ENCODE measurements around the gene LRRC36.

DNA sequence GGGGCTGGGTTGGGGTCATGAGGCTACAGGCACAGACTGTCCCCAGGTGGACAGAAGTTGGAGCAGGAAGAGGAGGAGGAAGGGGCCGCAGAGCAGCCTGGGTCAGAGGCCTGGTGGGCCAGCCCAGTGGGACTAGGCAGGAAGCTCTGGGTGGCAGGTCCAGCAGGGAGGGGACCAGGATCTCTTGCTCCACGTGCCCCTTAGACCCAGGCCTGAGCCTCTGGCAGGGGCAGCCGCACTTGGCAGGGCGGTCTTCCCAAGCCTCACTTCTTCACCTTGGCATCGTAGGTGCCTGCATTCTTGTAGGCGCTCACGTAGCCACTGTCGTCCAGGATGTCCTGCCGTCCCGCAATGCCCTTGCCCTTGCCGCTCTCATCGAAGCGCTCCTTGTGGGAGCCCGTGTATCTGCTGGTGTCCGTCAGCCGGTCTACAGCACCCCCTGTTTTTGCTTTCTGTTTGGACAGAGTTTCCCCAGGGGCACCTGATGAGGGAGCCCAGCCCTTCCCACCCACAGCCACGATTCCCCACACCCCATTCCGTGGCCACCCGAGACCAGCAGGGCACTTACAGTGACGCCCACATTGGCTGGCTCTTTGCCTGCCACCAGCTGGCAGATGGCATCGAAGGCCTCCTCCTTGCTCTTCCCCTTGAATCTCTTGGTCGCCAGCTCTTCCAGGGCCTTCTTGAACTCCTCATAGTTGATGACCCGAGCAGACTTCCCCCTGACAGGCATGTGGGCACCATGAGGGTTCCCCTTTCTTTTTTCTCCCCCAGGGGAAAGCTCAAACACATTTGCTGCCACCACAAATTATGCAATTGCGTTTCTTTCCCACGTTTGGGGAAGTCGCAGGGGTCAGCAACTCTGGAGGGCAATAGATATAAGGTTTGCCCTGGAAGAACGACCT, 63.5 kb downstream of the LRRC36 start:
- TF ChIP-seq, protein P1, sequence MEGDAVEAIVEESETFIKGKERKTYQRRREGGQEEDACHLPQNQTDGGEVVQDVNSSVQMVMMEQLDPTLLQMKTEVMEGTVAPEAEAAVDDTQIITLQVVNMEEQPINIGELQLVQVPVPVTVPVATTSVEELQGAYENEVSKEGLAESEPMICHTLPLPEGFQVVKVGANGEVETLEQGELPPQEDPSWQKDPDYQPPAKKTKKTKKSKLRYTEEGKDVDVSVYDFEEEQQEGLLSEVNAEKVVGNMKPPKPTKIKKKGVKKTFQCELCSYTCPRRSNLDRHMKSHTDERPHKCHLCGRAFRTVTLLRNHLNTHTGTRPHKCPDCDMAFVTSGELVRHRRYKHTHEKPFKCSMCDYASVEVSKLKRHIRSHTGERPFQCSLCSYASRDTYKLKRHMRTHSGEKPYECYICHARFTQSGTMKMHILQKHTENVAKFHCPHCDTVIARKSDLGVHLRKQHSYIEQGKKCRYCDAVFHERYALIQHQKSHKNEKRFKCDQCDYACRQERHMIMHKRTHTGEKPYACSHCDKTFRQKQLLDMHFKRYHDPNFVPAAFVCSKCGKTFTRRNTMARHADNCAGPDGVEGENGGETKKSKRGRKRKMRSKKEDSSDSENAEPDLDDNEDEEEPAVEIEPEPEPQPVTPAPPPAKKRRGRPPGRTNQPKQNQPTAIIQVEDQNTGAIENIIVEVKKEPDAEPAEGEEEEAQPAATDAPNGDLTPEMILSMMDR (IDR thresholded peaks at IDR 0.05; ENCODE audit: low read depth, low read length), result no peak
- TF ChIP-seq EZH2phosphoT487 (IDR thresholded peaks at IDR 0.05; ENCODE audit: low read depth), result no peak
